ENCODE data around the gene BEND7. TPM values are rescaled to one million over a fixed set of nuclear protein-coding genes. Genes with fewer than 3 reads are reported as not detected.

BEND7 gene
- polyA plus RNA-seq, 1 donor (not counting 4 experiments of a cell fraction or from before 2014, with no cell fraction given): 4.4 TPM

DNA sequence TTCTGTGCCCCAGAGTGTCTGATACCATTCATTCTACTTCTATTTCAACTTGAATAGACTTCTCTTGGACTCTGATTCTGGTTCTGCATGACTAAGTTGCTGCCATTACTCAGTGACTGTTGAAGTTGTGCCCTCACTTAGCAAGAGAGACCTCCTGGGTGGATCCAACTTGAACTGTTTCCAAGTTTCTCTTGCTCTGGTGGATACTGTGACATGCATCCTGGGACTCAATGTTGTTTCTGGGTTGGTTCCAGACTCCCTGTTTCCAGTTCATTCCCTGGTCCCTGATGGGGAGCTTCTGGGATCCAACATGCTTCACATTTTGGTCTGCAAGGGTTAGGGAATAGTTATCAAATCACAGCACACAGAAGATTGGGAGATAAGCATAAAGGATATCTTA, 31.8 kb upstream of the BEND7 start:
- no peak overlapping the region for H3K4me2 ChIP-seq (ENCODE audit: control insufficient read depth, extremely low read depth, insufficient read depth, low read depth, low read length)
- no peaks in the 10 kb centered on the region for H3K27me3 ChIP-seq (ENCODE audit: control insufficient read depth, extremely low read depth, insufficient read depth, low read length)
- no peaks in the 10 kb centered on the region for H3K36me3 ChIP-seq (ENCODE audit: control insufficient read depth in 2 of 2, extremely low read depth in 1 of 2, insufficient read depth in 2 of 2, low read length in 2 of 2)
- H3K27ac ChIP-seq (ENCODE audit: control insufficient read depth, insufficient read depth, low read length): no peak overlapping the region
- DNase-seq (ENCODE audit: low read depth, low spot score): no peak
- no peaks in the 10 kb centered on the region for H3K9me1 ChIP-seq (ENCODE audit: control insufficient read depth, extremely low read depth, insufficient read depth, low read length)
- no peaks in the 10 kb centered on the region for H3K79me2 ChIP-seq (ENCODE audit: control insufficient read depth, insufficient read depth, low read length)
- H3K9ac ChIP-seq (ENCODE audit: control insufficient read depth, extremely low read depth, insufficient read depth, low read length): no peak overlapping the region
- no peak overlapping the region for H3K4me3 ChIP-seq (ENCODE audit: control insufficient read depth in 2 of 3, extremely low read depth in 1 of 3, insufficient read depth in 2 of 3, low read depth in 1 of 3, low read length in 3 of 3)
- TF ChIP-seq, protein P1, sequence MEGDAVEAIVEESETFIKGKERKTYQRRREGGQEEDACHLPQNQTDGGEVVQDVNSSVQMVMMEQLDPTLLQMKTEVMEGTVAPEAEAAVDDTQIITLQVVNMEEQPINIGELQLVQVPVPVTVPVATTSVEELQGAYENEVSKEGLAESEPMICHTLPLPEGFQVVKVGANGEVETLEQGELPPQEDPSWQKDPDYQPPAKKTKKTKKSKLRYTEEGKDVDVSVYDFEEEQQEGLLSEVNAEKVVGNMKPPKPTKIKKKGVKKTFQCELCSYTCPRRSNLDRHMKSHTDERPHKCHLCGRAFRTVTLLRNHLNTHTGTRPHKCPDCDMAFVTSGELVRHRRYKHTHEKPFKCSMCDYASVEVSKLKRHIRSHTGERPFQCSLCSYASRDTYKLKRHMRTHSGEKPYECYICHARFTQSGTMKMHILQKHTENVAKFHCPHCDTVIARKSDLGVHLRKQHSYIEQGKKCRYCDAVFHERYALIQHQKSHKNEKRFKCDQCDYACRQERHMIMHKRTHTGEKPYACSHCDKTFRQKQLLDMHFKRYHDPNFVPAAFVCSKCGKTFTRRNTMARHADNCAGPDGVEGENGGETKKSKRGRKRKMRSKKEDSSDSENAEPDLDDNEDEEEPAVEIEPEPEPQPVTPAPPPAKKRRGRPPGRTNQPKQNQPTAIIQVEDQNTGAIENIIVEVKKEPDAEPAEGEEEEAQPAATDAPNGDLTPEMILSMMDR (optimal IDR thresholded peaks at IDR 0.05 in 1 of 3, IDR thresholded peaks at IDR 0.05 in 1 of 3, conservative IDR thresholded peaks at IDR 0.05 in 1 of 3; ENCODE audit: extremely low read depth in 1 of 3, insufficient read depth in 2 of 3, low read length in 3 of 3): no peak
- TF ChIP-seq EZH2 (IDR thresholded peaks at IDR 0.05; ENCODE audit: low read length): no peak
- FAIRE-seq: no peak
- dilution Hi-C loops (cut with MboI; ENCODE audit: extremely low pct_ligation_motif_present, low sequenced_read_pairs): no loop called here
- H3K9me3 ChIP-seq (ENCODE audit: control insufficient read depth, low read depth, low read length): no peaks in the 10 kb centered on the region
- H2AFZ ChIP-seq (ENCODE audit: control insufficient read depth, low read length): no peak overlapping the region
- H4K20me1 ChIP-seq (ENCODE audit: control insufficient read depth, extremely low read depth, insufficient read depth, low read length): no peaks in the 10 kb centered on the region
- no peaks in the 10 kb centered on the region for H3K4me1 ChIP-seq (ENCODE audit: control insufficient read depth, extremely low read depth, insufficient read depth, low read length)

DNA sequence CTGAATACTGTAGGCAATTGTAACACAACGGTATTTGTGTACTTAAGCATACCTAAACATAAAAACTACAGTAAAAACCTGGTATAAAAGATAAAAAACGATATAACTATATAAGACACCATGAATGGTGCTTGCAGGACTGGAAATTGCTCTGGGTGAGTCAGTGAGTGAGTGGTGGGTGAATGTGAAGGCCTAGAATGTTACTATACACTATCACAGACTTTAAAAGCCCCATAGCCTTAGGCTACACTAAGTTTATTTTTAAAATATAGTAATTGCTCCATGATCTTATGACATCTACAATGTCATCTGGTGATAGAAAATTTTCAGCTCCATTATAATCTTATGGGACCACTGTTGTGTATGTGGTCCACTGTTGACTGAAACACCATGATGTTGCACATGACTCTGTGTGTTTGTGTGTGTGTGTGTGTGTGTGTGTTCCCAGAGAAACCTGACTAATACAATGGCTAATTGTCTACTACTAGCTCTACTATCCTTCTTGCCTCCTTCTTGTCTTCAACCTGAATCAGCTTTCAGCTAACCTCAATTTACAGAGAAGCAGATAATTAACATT, 30.4 kb upstream of the BEND7 start:
- H3K9me3 ChIP-seq (ENCODE audit: control insufficient read depth, low read depth, low read length): no peaks in the 10 kb centered on the region
- TF ChIP-seq, protein P1 (optimal IDR thresholded peaks at IDR 0.05 in 1 of 3, IDR thresholded peaks at IDR 0.05 in 1 of 3, conservative IDR thresholded peaks at IDR 0.05 in 1 of 3; ENCODE audit: extremely low read depth in 1 of 3, insufficient read depth in 2 of 3, low read length in 3 of 3): no peak
- no peak for TF ChIP-seq EZH2 (IDR thresholded peaks at IDR 0.05; ENCODE audit: low read length)
- FAIRE-seq (no peak), DNase-seq (ENCODE audit: low read depth, low spot score) (no peak)
- H3K36me3 ChIP-seq (ENCODE audit: control insufficient read depth in 2 of 2, extremely low read depth in 1 of 2, insufficient read depth in 2 of 2, low read length in 2 of 2): no peaks in the 10 kb centered on the region
- no peaks in the 10 kb centered on the region for H3K4me1 ChIP-seq (ENCODE audit: control insufficient read depth, extremely low read depth, insufficient read depth, low read length)
- no peak overlapping the region for H3K27ac ChIP-seq (ENCODE audit: control insufficient read depth, insufficient read depth, low read length)
- H3K27me3 ChIP-seq (ENCODE audit: control insufficient read depth, extremely low read depth, insufficient read depth, low read length): no peaks in the 10 kb centered on the region
- no peaks in the 10 kb centered on the region for H3K79me2 ChIP-seq (ENCODE audit: control insufficient read depth, insufficient read depth, low read length)
- no peaks in the 10 kb centered on the region for H3K9me1 ChIP-seq (ENCODE audit: control insufficient read depth, extremely low read depth, insufficient read depth, low read length)
- no peak overlapping the region for H3K9ac ChIP-seq (ENCODE audit: control insufficient read depth, extremely low read depth, insufficient read depth, low read length)
- dilution Hi-C loops (cut with MboI; ENCODE audit: extremely low pct_ligation_motif_present, low sequenced_read_pairs): no loop called here
- H3K4me2 ChIP-seq (ENCODE audit: control insufficient read depth, extremely low read depth, insufficient read depth, low read depth, low read length): no peak overlapping the region
- H2AFZ ChIP-seq (ENCODE audit: control insufficient read depth, low read length): no peak overlapping the region
- no peaks in the 10 kb centered on the region for H4K20me1 ChIP-seq (ENCODE audit: control insufficient read depth, extremely low read depth, insufficient read depth, low read length)
- H3K4me3 ChIP-seq (ENCODE audit: control insufficient read depth in 2 of 3, extremely low read depth in 1 of 3, insufficient read depth in 2 of 3, low read depth in 1 of 3, low read length in 3 of 3): no peak overlapping the region
